Endothelial cell of umbilical vein (primary cell): ENCODE measurements around the gene LRRC61. TPM values are rescaled to one million over a fixed set of nuclear protein-coding genes. Genes with fewer than 3 reads are reported as not detected.

ENCODE experiments used
- BruUV-seq: library from RNA; stranded (reverse); fragments of 400-500 nt; replicated peaks from 2 replicates; lab custom pipeline; 2021; lab: Mats Ljungman, UMichigan
- CTCF ChIA-PET: fragments of 300-600, 350-600 bp; sonication (Branson Sonifier 250); formaldehyde crosslinking; loops from one replicate; lab custom pipeline; 2021; ENCODE audit warnings: antibody characterized with exemption, inconsistent platforms; lab: Charles Lee
- POLR2A ChIA-PET: fragments of 300-600, 350-600 bp; sonication (Branson Sonifier 250); formaldehyde crosslinking; loops from one replicate; lab custom pipeline; 2021; ENCODE audit warnings: antibody characterized with exemption, inconsistent platforms; lab: Charles Lee
- DNase-seq: peaks from one replicate; pipeline ENCODE4 v3.0.0-alpha.2; 2011; ENCODE audit warnings: low read depth, low spot score
- FAIRE-seq: peaks from 2 replicates; lab custom pipeline; 2011; peaks lifted over from hg19 to GRCh38; lab: Jason Lieb, UNC
- H2AFZ ChIP-seq: 2 replicates; pipeline ENCODE4 v1.6.0; 2012; ENCODE audit warnings: low read depth, low read length, control low read depth, inconsistent platforms
- H3K27ac ChIP-seq: 2 replicates; pipeline ENCODE4 v1.5.1; 2011; ENCODE audit warnings: low read depth, mild to moderate bottlenecking, control low read depth, low read length, moderate library complexity; ENCODE audit not compliant: insufficient read depth
- H3K27me3 ChIP-seq, 2 experiments: 2 replicates each; pipeline versions ENCODE4 v1.6.0 to v1.6.1; 2011; ENCODE audit warnings: low read length in 2 of 2, mixed read lengths in 1 of 2; ENCODE audit not compliant: control insufficient read depth in 2 of 2, insufficient read depth in 2 of 2
- H3K36me3 ChIP-seq, 2 experiments: 2 replicates in 1 of 2; 3 replicates in 1 of 2; pipeline ENCODE4 v1.5.1; 2011; ENCODE audit warnings: low read length in 2 of 2, mild to moderate bottlenecking in 1 of 2, moderate library complexity in 1 of 2; ENCODE audit not compliant: control insufficient read depth in 2 of 2, insufficient read depth in 2 of 2; ENCODE audit errors: extremely low read depth in 1 of 2
- H3K4me1 ChIP-seq: 3 replicates; pipeline ENCODE4 v1.5.1; 2011; ENCODE audit warnings: mild to moderate bottlenecking, low read length; ENCODE audit not compliant: control insufficient read depth, insufficient read depth; ENCODE audit errors: extremely low read depth
- H3K4me2 ChIP-seq: 2 replicates; pipeline ENCODE4 v1.6.1; 2011; ENCODE audit warnings: low read length, control low read depth, mixed read lengths; ENCODE audit not compliant: insufficient read depth
- H3K4me3 ChIP-seq, 3 experiments: fragments of 200-600 bp in 1 of 3; sonication (generic), shearing (Covaris generic) in 1 of 3; replicated peaks in 1 of 3; 2 replicates each; pipeline ENCODE4 v1.5.1; 2011 to 2016; ENCODE audit warnings: control low read depth in 3 of 3, low read length in 3 of 3, mild to moderate bottlenecking in 2 of 3, inconsistent platforms in 1 of 3, low read depth in 1 of 3, moderate library complexity in 1 of 3; ENCODE audit not compliant: insufficient read depth in 1 of 3
- H3K79me2 ChIP-seq: 2 replicates; pipeline ENCODE4 v1.6.0; 2012; ENCODE audit warnings: low read length, inconsistent platforms; ENCODE audit not compliant: control insufficient read depth, insufficient read depth
- H3K9ac ChIP-seq: replicated peaks from 2 replicates; pipeline ENCODE3; 2011; ENCODE audit warnings: low read length, control low read depth; ENCODE audit not compliant: insufficient read depth; ENCODE audit errors: extremely low read depth
- H3K9me1 ChIP-seq: replicated peaks from 3 replicates; pipeline ENCODE4 v1.6.0; 2011; ENCODE audit warnings: mild to moderate bottlenecking, low read length; ENCODE audit not compliant: control insufficient read depth, insufficient read depth; ENCODE audit errors: extremely low read depth
- H3K9me3 ChIP-seq: replicated peaks from 2 replicates; pipeline ENCODE4 v1.5.1; 2012; ENCODE audit warnings: low read length, inconsistent platforms; ENCODE audit not compliant: control insufficient read depth, insufficient read depth
- H4K20me1 ChIP-seq: replicated peaks from 2 replicates; pipeline ENCODE3; 2011; ENCODE audit warnings: mild to moderate bottlenecking, low read length; ENCODE audit not compliant: control insufficient read depth, insufficient read depth; ENCODE audit errors: extremely low read depth
- EZH2 ChIP-seq: IDR thresholded peaks from 2 replicates; pipeline ENCODE4 v1.6.1; 2012; ENCODE audit warnings: borderline replicate concordance, low read depth, mild to moderate bottlenecking, moderate library complexity, low read length, inconsistent platforms; ENCODE audit not compliant: severe bottlenecking
- FOS ChIP-seq: IDR thresholded peaks from 2 replicates; pipeline ENCODE4 v1.6.1; 2011; ENCODE audit warnings: mild to moderate bottlenecking, low read length, moderate library complexity, borderline replicate concordance; ENCODE audit not compliant: insufficient read depth
- GATA2 ChIP-seq: IDR thresholded peaks from 2 replicates; pipeline ENCODE4 v1.7.0; 2011; ENCODE audit warnings: low read depth, mild to moderate bottlenecking, moderate library complexity, mixed read lengths, low read length; ENCODE audit not compliant: insufficient read length, insufficient read depth
- JUN ChIP-seq: IDR thresholded peaks from 2 replicates; pipeline ENCODE4 v1.6.1; 2011; ENCODE audit warnings: borderline replicate concordance, low read depth; ENCODE audit not compliant: insufficient read length, insufficient read depth
- MAX ChIP-seq: IDR thresholded peaks from 2 replicates; pipeline ENCODE4 v1.6.1; 2011; ENCODE audit not compliant: insufficient read depth, insufficient read length
- MYC ChIP-seq: IDR thresholded peaks from one replicate; pipeline ENCODE4 v1.6.1; 2011; ENCODE audit warnings: mild to moderate bottlenecking, low read depth, low read length
- POLR2A ChIP-seq: IDR thresholded peaks from 2 replicates; pipeline ENCODE4 v1.6.1; 2012; ENCODE audit warnings: low read depth, mild to moderate bottlenecking, control low read depth, low read length
- POLR2AphosphoS5 ChIP-seq: IDR thresholded peaks from 2 replicates; pipeline ENCODE4 v1.6.1; 2012; ENCODE audit warnings: low read depth, mild to moderate bottlenecking, control low read depth, low read length, moderate library complexity; ENCODE audit not compliant: insufficient read depth
- dilution Hi-C: fragments of 300-500 bp; cut with MboI; formaldehyde crosslinking; loops from one replicate; pipeline ENCODE4 v1.15.0; 2019; ENCODE audit warnings: low sequenced_read_pairs; ENCODE audit not compliant: extremely low pct_ligation_motif_present
- intact Hi-C: fragments of 100-400 bp; cut with micrococcal nuclease; formaldehyde crosslinking; loops from one replicate; pipeline ENCODE4 v1.10.0; 2022
- polyA plus RNA-seq, 4 experiments: library from polyadenylated mRNA; depleted of rRNA in 3 of 4; stranded (reverse) in 3 of 4; unstranded in 1 of 4; fragments of >200 nt; gene quantifications; 2 replicates each; pipeline versions ENCODE4 v1.2.1 to v1.2.3, GENCODE V29; 2011 to 2012; ENCODE audit warnings: missing spikeins in 1 of 4
- total RNA-seq: library from RNA; stranded (reverse); gene quantifications from 2 replicates; pipeline ENCODE4 v1.2.3, GENCODE V29; 2021
- TF ChIP-seq, protein P1 (sequence below), 2 donors: IDR thresholded peaks; 1 replicate in 1 of 2; 2 replicates in 1 of 2; pipeline ENCODE4 v1.5.1; 2011; ENCODE audit warnings: low read length in 2 of 2, mild to moderate bottlenecking in 2 of 2, moderate library complexity in 2 of 2, control low read depth in 1 of 2, inconsistent platforms in 1 of 2, low read depth in 1 of 2; ENCODE audit not compliant: insufficient read depth in 1 of 2; ENCODE audit errors: extremely low read depth in 1 of 2

Gene LRRC61
- total and polyA plus RNA-seq, 2 donors (not counting 3 experiments of a cell fraction or from before 2014, with no cell fraction given): 0.72 TPM; not detected in 1

- Histone ChIP-seq H3K9ac (no peak overlapping the region), H3K4me2 (no peak overlapping the region), H3K4me1 (peaks cover 5% of the 10 kb centered on the region), H3K9me1 (no peaks in the 10 kb centered on the region), H2AFZ (no peak overlapping the region), H3K27me3 (no peaks in the 10 kb centered on the region), H3K4me3 (no peak overlapping the region), H3K79me2 (peaks cover 33% of the 10 kb centered on the region), H3K9me3 (no peaks in the 10 kb centered on the region), H3K36me3 (peaks cover 0 to 16% of the 10 kb centered on the region in 2 experiments), H4K20me1 (no peaks in the 10 kb centered on the region), H3K27ac (no peak overlapping the region)
- dilution Hi-C loops: no loop called here
- BruUV-seq: no TSS peak
- ChIA-PET POLR2A (no interaction called here), CTCF (interaction anchor here (1.2 to 1.3 kb wide), 2 partner anchors 9 to 33 kb away, joined by 3 to 4 read pairs; no protein-coding TSS in a partner anchor)
- DNase-seq (no peak), FAIRE-seq (no peak)
- intact Hi-C loops: no loop called here
- TF ChIP-seq GATA2 (no peak), EZH2 (no peak), POLR2A (no peak), FOS (no peak), MAX (no peak), POLR2AphosphoS5 (no peak), MYC (no peak), JUN (no peak)
- TF ChIP-seq, protein P1, sequence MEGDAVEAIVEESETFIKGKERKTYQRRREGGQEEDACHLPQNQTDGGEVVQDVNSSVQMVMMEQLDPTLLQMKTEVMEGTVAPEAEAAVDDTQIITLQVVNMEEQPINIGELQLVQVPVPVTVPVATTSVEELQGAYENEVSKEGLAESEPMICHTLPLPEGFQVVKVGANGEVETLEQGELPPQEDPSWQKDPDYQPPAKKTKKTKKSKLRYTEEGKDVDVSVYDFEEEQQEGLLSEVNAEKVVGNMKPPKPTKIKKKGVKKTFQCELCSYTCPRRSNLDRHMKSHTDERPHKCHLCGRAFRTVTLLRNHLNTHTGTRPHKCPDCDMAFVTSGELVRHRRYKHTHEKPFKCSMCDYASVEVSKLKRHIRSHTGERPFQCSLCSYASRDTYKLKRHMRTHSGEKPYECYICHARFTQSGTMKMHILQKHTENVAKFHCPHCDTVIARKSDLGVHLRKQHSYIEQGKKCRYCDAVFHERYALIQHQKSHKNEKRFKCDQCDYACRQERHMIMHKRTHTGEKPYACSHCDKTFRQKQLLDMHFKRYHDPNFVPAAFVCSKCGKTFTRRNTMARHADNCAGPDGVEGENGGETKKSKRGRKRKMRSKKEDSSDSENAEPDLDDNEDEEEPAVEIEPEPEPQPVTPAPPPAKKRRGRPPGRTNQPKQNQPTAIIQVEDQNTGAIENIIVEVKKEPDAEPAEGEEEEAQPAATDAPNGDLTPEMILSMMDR (IDR thresholded peaks at IDR 0.05; ENCODE audit: extremely low read depth in 1 of 2, insufficient read depth in 1 of 2, low read depth in 1 of 2, low read length in 2 of 2): no peak
Observed at GRCh38 chr7:150384406-150385301, 61.5 kb downstream of the LRRC61 start.
